HL-60 (cell line): Measurements from ENCODE around the gene RSBN1L.

Source experiments
- DNase-seq, 2 experiments: peaks; one replicate each; pipeline ENCODE4 v3.0.0-alpha.2; 2010 to 2020; ENCODE audit warnings: low read depth in 1 of 2, low spot score in 1 of 2
- H3K27ac ChIP-seq: fragments of 250-450 bp; sonication (Bioruptor Pico); replicated peaks from 2 replicates; pipeline ENCODE4 v1.5.1; 2020; ENCODE audit warnings: mild to moderate bottlenecking, moderate library complexity
- H3K27me3 ChIP-seq: fragments of 250-450 bp; sonication (Bioruptor Pico); 2 replicates; pipeline ENCODE4 v1.5.1; 2021; ENCODE audit warnings: mild to moderate bottlenecking, moderate library complexity; ENCODE audit not compliant: insufficient read depth, poor library complexity, severe bottlenecking
- H3K4me3 ChIP-seq: replicated peaks from 2 replicates; pipeline ENCODE4 v1.5.1; 2011; ENCODE audit warnings: mild to moderate bottlenecking, control low read depth, low read length; ENCODE audit not compliant: insufficient read depth
- GABPA ChIP-seq: IDR thresholded peaks from 2 replicates; pipeline ENCODE4 v1.6.1; 2012; ENCODE audit warnings: low read depth
- POLR2AphosphoS5 ChIP-seq: IDR thresholded peaks from 2 replicates; pipeline ENCODE4 v1.6.1; 2012; ENCODE audit warnings: low read depth
- REST ChIP-seq: IDR thresholded peaks from 2 replicates; pipeline ENCODE4 v1.6.1; 2012; ENCODE audit warnings: low read depth; ENCODE audit not compliant: insufficient replicate concordance
- SPI1 ChIP-seq: IDR thresholded peaks from 2 replicates; pipeline ENCODE4 v1.6.1; 2012; ENCODE audit warnings: low read depth, mild to moderate bottlenecking, borderline replicate concordance
- TF ChIP-seq, protein P1 (sequence below): IDR thresholded peaks from one replicate; pipeline ENCODE4 v1.5.1; 2011; ENCODE audit warnings: low read length, control low read depth, inconsistent platforms; ENCODE audit not compliant: insufficient read depth

The RSBN1L gene

DNA sequence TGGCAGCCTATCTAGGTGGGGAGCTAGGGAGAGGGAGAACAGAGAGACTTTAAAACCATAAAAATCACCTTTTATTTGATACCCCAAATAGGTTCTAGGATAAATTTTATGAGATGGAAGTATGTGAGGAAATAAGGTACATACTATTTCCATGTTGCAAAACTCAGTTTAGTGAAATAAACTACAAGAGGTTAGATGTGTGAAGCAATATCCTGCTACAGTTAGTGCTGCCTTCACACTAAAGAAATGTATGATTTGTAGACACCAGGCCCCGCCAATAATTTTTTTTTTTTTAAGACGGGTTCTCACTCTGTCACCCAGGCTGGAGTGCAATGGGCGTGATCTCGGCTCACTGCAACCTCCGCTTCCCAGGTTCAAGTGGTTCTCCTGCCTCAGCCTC is 34.4 kb upstream of the RSBN1L start:
- Histone ChIP-seq H3K4me3 (no peak overlapping the region), H3K27me3 (no peaks in the 10 kb centered on the region), H3K27ac (peak overlapping the region; percentile 66)
- DNase-seq = peak in 1 of 2 experiments; percentile 47
- TF ChIP-seq SPI1 = no peak
- TF ChIP-seq, protein P1, sequence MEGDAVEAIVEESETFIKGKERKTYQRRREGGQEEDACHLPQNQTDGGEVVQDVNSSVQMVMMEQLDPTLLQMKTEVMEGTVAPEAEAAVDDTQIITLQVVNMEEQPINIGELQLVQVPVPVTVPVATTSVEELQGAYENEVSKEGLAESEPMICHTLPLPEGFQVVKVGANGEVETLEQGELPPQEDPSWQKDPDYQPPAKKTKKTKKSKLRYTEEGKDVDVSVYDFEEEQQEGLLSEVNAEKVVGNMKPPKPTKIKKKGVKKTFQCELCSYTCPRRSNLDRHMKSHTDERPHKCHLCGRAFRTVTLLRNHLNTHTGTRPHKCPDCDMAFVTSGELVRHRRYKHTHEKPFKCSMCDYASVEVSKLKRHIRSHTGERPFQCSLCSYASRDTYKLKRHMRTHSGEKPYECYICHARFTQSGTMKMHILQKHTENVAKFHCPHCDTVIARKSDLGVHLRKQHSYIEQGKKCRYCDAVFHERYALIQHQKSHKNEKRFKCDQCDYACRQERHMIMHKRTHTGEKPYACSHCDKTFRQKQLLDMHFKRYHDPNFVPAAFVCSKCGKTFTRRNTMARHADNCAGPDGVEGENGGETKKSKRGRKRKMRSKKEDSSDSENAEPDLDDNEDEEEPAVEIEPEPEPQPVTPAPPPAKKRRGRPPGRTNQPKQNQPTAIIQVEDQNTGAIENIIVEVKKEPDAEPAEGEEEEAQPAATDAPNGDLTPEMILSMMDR = no peak
- no peak for TF ChIP-seq POLR2AphosphoS5
- TF ChIP-seq GABPA = peak; percentile 33; the same call in 1 of the 2 replicates
- no peak for TF ChIP-seq REST

- DNase-seq = no peak
- TF ChIP-seq POLR2AphosphoS5 (no peak), REST (no peak), GABPA (no peak)
- TF ChIP-seq, protein P1 = no peak
- Histone ChIP-seq H3K27me3 (no peaks in the 10 kb centered on the region), H3K4me3 (no peak overlapping the region), H3K27ac (peak overlapping the region; percentile 66)
Measured at GRCh38 chr7:77662869-77663268, 33.4 kb upstream of the RSBN1L start.

- DNase-seq = no peak
- Histone ChIP-seq H3K4me3 (no peak overlapping the region), H3K27me3 (no peaks in the 10 kb centered on the region), H3K27ac (no peak overlapping the region)
- TF ChIP-seq GABPA = no peak
- TF ChIP-seq, protein P1 = no peak
- no peak for TF ChIP-seq REST
Measured at GRCh38 chr7:77664715-77665114, 31.5 kb upstream of the RSBN1L start.
